NCI-H128 (cell line): ENCODE results near the gene C11orf58.

Experiments
- DNase-seq: peaks from one replicate; lab custom pipeline; 2025; ENCODE audit not compliant: unreplicated experiment; lab: John Stamatoyannopoulos, UW

C11orf58 gene

GRCh38 chr11:16801288-16801980 lies 63.0 kb downstream of the C11orf58 start:
- DNase-seq, result no peak

GRCh38 chr11:16804104-16804947 lies 65.9 kb downstream of the C11orf58 start:
- DNase-seq, result no peak

GRCh38 chr11:16805938-16806337 lies 67.5 kb downstream of the C11orf58 start:
- DNase-seq, result no peak

- no peak for DNase-seq
These were observed 68.3 kb downstream of the C11orf58 start for GRCh38 chr11:16806791-16807190.

- no peak for DNase-seq
These were observed 68.9 kb downstream of the C11orf58 start for GRCh38 chr11:16807306-16807705.
